ENCODE measurements around the gene KIF5C. TPM values are rescaled to one million over a fixed set of nuclear protein-coding genes. Genes with fewer than 3 reads are reported as not detected.

Gene KIF5C
- total RNA-seq, 1 donor, result under 0.01 TPM

DNA sequence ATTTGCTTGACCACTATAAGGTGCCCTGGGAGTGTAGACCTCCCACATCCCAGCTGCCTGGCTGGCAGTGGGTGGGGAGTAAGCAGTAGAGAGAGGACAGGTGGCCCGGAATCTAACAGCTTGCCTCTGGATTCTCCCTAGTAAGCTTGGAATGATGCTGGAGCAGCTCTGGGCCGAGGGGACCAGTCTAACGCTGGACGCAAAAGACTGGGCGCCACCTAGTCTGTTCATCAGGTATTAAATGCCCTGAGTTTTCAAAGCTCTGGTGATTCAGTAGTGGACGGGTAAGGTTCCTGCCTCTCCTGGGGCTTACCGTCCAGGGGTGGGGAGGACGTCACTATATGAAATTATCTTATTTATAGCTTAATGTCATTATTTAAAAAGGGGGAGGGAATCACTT is 162.8 kb downstream of the KIF5C start:
- DNase-seq (ENCODE audit: low read depth in 2 of 3, low spot score in 2 of 3), result no peak

GRCh38 chr2:149038442-149039212 is 163.6 kb downstream of the KIF5C start, which contains the start of gene LYPD6B:
LYPD6B (plus strand) TSS chr2:149038699; CDS start chr2:149130949, 92,250 bp downstream.
- peak in 2 of 3 donors; percentile 24 to 28 for DNase-seq (ENCODE audit: low read depth in 2 of 3, low spot score in 2 of 3)

- DNase-seq (ENCODE audit: low read depth in 2 of 3, low spot score in 2 of 3), result no peak
These were observed 164.2 kb downstream of the KIF5C start for GRCh38 chr2:149039213-149039724.

DNA sequence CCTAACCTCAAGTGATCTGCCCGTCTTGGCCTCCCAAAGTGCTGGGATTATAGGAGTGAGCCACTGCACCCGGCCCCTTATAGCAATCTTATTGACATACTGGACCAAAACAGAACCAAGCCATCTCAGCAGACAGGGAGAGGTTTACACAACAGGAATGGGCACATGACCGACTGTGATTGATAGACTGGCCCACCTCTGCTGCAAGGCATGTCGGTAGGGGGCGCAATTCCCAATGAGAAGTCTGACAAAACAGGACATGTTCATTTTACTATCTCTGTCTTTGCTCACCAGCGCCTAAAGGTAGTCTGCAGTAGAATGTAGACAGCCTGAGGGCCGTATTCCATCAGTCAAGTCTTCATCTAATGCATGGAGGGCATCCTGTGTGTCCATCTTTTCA is 165.4 kb downstream of the KIF5C start:
- peak in 2 of 3 donors; percentile 27 to 45 for DNase-seq (ENCODE audit: low read depth in 2 of 3, low spot score in 2 of 3)

DNA sequence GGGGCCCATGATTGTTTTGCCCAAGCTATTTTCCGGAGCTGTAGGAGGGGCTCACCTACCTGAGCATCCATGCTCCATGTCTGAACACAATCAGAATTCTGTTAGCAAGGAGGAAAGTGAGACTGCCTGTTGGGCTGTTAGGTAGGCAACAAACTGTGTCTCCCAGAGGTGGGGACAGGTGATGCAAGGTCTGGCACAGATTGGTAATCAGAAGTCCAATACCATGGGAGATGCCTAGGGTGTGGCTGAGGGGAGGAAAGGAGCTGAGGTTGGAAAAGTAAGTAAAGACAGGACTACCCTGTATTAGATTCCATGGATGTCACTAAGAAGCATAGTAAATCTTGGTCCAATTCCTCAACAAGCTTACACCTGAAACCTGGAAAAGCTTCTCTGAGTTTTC is 166.5 kb downstream of the KIF5C start:
- no peak for DNase-seq (ENCODE audit: low read depth in 2 of 3, low spot score in 2 of 3)

DNA sequence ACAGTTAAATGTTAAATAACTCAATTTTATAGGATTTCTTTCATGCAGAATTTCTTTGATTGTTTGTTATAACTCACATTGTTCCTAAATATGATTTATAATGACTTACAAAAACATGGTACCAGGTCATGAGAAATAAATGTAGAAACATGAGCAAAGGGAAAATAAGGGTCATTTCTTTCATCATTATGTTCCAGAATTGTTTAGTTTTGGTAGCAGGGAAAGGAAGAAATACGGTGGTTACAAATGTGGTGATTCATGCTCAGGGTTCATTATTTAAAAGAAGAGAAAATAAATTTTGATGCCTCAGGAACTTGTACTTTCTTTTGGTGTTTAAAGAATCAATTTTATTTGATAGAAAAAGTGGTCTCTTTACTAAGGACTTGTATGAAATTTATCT is 167.9 kb downstream of the KIF5C start:
- DNase-seq (ENCODE audit: low read depth in 2 of 3, low spot score in 2 of 3), result no peak

- DNase-seq (ENCODE audit: low read depth in 2 of 3, low spot score in 2 of 3), result no peak
These were observed 169.5 kb downstream of the KIF5C start for GRCh38 chr2:149044500-149044899.

DNA sequence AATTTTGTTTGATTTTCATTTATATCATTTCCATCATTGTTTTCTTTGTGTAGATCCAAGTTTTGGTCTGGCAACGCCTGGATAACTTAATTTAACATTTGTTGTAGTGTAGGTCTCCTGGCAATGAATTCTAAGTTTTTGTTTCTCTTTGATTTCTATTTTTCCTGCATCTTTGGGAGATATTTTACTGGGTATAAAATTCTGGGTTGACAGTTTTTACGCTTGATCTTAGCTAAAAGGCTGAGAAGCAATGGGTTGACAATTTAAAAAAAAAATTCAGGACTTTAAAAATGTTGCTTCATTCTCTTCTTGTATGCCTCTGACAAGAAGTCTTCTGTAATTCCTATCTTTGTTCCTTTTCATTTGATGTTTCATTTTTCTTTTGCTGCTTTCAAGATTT is 172.1 kb downstream of the KIF5C start:
- DNase-seq (ENCODE audit: low read depth in 2 of 3, low spot score in 2 of 3), result no peak

- DNase-seq (ENCODE audit: low read depth in 2 of 3, low spot score in 2 of 3), result no peak
These were observed 174.1 kb downstream of the KIF5C start for GRCh38 chr2:149049142-149049541.

- no peak for DNase-seq (ENCODE audit: low read depth in 2 of 3, low spot score in 2 of 3)
These were observed 175.2 kb downstream of the KIF5C start for GRCh38 chr2:149050188-149050587.

- DNase-seq (ENCODE audit: low read depth in 2 of 3, low spot score in 2 of 3), result no peak
These were observed 180.7 kb downstream of the KIF5C start for GRCh38 chr2:149055751-149056150.

DNA sequence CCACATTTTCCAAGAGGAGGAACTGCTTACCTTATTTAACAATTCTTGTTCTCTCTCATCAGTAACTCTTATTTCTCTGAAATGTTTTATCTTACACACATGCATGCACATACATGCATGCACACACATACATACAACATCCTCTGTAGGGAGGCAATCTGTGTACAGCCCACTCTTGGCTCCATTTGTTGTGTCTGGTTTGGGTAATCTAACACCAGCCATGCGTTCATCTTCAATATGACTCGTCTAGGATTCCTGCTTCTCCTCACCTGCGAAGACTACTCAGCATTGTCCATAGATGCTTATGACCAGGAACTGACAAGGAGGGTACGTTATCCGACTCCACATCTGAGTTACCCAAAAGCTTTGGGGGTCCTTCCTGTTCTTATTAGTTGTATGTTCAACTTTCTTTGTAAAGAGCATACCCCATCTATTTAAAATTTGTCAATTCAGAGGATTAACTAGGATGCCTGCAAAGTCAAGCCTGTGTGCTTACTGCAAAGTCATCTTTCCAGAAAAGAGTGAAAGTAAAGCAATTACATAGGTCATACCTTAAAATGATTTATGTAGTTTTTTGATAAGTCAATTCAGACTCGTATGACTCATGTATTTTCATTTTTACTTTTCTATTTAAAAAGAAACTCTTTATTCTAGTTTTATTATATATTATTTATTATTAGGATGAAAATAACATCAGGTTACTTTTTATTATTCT is 181.7 kb downstream of the KIF5C start:
- DNase-seq (ENCODE audit: low read depth in 2 of 3, low spot score in 2 of 3), result peak in 1 of 3 donors; percentile 50

DNA sequence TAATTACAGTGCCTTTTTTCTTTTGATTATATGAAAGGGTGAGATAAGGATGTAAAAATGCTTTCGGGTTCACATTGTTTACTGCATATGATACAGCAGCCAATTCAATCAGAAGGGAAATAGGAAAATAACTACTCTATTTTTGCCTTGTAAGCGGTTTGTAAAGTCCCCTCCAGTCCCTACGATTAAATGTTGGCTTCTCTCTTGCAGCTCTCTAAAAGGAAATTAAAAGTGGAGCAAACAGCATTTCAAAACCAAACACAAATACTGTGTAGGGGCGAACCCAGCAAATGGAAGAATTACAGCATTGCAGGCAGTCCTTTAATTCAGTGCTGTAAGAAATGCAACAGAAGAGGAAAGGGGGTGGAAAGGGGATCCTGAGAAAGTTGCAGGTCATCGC is 182.4 kb downstream of the KIF5C start:
- DNase-seq (ENCODE audit: low read depth in 2 of 3, low spot score in 2 of 3), result no peak

DNA sequence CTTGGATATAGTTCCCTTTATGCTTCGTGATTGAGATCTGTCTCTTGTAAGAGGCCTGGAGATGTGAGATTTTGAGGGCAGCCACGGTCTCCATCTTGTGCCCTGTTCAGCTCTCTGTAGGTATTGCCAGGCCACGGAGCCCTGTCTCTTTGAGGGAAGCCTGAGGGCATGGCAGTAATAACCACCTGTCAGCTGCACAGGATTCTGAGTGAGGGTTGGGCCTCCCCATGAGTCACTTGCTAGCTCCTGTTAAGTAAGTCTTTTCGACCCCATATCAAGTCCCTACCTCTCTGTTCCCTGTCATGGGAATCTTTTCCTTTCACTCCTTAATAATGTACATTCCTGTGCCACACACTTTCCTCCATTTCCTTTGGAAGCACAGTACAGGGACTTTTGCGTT is 183.9 kb downstream of the KIF5C start:
- DNase-seq (ENCODE audit: low read depth in 2 of 3, low spot score in 2 of 3), result no peak

DNA sequence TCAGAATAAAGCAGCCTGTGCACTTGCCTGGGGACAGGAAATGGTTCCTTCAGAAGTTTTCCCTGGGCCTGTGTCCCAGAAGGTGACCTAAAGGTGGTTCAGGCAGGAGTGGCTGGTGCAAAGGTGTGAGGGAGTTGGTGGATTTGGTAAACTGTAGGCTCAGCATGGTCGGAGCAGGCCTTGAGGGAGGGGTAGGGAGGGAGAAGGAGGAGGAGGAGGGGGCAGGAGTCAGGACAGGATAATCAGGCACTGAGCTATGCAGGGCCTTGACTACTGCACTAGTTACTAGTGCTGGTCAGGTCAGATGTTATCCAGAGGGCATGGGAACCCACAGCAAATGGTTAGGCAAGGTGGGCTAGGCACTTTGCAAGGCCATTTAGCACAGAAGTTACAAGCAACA is 184.8 kb downstream of the KIF5C start:
- DNase-seq (ENCODE audit: low read depth in 2 of 3, low spot score in 2 of 3), result no peak

GRCh38 chr2:149061133-149061745 is 186.2 kb downstream of the KIF5C start:
- DNase-seq (ENCODE audit: low read depth in 2 of 3, low spot score in 2 of 3), result no peak

DNA sequence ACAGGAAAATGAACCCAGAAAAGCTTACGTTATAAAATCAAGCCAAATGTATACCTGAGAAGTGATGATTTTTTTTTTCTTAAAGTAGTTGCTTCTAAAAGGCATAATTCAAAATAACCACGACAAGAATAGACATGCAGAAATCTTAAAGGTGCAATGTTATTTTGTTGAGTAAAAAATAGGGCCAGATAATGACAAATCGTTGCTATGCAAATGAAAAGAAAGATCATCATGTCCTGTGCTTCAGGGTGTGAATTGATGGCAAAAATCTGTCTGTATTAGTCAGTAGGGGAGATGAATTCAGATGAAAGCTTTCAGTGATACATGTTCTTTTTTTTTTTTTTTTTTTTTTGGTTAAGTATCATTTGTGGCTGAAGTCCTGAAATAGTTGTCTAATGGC is 187.5 kb downstream of the KIF5C start:
- DNase-seq (ENCODE audit: low read depth in 2 of 3, low spot score in 2 of 3), result no peak

- no peak for DNase-seq (ENCODE audit: low read depth in 2 of 3, low spot score in 2 of 3)
These were observed 188.2 kb downstream of the KIF5C start for GRCh38 chr2:149063177-149063576.

GRCh38 chr2:149064365-149064841 is 189.4 kb downstream of the KIF5C start:
- DNase-seq (ENCODE audit: low read depth in 2 of 3, low spot score in 2 of 3), result no peak

- DNase-seq (ENCODE audit: low read depth in 2 of 3, low spot score in 2 of 3), result no peak
These were observed 190.0 kb downstream of the KIF5C start for GRCh38 chr2:149064856-149065630.

All from hematopoietic multipotent progenitor cell (in vitro differentiated cells).